ENCODE data around the gene COX14.
"Not testable (repeated sequence)": the region's sequence is repeated elsewhere in the genome, so short reads cannot be mapped to it uniquely, and the experiment has no call there.

COX14 gene

DNA sequence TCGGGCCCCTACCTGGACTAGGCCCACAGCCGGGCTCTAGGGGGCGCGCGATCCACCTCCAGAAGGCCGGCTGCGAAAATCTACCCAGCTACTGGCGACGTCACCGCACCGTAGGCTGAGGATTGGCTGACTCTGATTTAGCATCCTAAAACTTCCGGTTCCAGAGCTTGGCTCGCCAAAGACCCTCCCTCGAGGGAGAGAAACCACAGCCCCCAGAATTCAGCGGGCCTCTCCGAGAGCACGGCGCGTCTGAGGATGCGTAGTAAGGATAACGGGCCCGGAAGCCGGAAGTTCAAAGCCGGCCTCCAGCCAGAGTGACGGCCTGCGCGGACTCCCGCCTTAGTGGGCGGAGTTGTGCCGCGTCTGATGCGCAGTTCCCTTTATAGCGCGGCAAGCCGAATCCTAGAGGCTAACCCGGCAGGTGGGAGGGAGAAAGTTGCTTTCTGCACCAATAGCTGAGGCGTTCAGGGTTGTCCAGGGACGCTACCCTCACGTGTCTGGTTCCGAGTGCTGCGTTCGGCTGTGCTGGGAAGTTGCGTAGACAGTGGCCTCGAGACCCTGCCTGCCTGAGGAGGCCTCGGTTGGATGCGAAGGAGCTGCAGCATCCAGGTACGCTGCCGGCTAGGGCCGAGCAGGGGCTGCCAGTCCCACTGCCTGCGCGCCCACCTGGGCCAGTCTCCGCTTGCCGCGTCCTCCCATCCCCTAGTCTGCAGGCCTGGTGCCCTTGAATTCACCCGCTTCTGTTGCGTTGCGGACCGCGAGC lies at the start of gene COX14:
COX14 (plus strand) TSS at position 544 of the 763 bp plus-strand sequence. CDS start 7,808 bp downstream, outside the sequence.
- peak; percentile 100 for DNase-seq

DNA sequence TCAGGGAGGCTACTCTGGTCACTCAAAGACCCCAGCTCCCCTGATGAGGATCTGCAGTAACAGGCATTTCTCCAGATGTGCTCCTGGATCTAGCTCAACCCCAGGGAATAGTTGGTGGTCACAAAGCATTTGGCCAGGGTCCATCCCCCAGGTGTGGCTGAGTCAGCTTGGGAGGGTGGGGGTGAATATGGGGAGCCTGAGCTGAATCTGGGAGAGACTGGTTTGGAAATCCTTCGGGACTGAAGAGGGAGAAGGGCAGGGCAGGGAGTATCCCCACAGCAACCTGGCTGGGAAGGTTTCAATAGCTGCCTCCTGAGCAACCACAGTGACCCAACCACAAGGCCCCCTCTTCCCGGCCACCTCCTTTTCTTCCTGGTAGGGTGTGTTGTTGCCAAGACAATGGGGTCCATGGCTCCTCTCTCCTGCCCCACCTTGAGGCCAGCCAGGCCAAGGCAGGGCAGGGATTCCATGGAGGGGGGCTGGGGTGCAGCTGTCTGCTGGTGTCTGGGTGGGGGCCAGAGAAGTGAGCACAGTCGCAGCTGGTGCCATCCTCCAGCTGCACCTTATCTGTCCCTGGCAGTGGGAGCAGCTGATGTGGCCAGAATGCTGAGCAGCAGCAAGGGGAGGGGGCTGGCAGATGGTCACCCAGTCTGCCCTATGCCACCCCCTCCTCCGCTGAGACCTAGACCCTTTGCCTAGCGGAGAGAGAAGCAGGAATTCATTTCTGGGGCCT lies 49.1 kb upstream of the COX14 start:
- no peak for DNase-seq

DNA sequence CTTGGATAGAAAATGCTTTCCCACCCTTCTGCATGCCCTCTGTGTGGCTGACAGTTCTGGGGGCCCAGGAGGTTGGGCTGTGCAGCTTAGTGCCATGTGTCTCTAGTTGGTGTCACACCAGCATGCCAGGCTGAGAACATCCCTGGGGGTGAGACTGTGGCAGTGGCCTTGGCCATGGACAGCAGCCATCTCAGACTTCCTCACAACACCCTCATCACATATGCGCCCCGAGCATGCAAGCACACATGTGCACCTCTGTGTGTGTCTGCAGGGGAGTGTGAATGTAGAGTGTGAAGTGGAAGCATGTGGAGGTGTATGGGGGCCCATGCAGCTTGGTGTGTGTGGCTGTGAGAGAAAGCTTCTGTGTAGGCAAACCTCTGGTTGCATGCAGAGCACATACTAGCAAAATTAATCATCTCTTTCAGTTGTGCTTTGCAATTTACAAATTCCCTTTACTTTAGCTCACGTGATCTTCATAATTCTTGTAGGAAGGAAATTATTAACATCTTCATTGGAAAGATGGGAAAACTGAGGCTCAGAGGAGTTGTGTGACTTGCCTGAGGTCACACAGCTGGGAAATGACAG lies 46.2 kb upstream of the COX14 start:
- no peak for DNase-seq

DNA sequence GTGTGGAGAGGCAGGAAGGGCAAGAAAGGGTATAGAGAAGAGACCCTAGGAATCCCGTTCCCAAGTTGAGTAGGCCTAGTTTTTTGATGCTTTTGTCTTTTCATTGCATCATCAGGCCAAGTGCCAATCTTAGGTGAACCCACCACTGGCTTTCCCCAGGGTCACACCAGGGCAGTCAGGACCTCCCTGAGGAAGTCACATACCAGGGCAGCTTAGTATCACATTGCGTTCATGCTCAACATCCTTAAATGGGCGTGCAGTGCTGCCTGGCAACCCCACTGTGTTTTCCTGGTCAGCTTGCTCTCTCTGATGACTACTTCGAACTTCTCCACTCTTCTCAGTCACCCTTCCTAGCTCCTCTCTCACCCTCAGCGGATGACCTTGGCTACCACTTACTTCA lies 45.6 kb upstream of the COX14 start:
- no peak for DNase-seq

DNA sequence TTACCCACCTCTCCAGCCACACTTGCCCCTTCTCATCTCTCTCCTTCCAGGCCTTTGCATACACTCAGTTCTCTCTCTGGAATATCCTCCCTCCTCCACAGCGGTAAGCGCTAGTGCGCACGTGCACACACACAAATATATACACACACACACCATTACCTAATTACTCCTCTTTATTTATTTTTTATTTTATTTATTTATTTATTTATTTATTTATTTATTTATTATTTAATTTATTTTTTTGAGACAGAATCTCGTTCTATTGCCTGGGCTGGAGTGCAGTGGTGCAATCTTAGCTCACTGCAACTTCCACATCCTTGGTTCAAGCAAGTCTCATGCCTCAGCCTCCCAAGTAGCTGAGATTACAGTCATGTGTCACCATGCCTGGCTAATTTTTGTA lies 43.0 kb upstream of the COX14 start:
- DNase-seq, result no peak

DNA sequence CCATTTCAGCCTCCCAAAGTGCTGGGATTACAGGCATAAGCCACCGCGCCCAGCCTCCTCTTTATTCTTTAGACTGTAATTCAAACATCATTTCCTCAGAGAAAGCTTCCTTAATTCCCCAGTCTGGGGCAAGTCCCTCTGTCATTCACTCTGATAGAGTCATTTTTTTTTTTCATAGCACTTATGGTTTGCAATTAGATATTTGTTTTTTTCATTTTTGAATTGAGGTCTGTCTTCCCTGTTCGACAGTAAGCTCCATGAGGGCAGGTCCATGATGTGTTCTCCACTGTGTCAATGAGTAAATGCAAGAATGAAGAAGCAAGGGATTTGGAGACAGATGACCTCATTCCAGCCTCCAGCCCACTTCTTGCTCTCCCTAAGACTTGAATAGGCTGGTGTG lies 42.5 kb upstream of the COX14 start:
- no peak for DNase-seq

DNA sequence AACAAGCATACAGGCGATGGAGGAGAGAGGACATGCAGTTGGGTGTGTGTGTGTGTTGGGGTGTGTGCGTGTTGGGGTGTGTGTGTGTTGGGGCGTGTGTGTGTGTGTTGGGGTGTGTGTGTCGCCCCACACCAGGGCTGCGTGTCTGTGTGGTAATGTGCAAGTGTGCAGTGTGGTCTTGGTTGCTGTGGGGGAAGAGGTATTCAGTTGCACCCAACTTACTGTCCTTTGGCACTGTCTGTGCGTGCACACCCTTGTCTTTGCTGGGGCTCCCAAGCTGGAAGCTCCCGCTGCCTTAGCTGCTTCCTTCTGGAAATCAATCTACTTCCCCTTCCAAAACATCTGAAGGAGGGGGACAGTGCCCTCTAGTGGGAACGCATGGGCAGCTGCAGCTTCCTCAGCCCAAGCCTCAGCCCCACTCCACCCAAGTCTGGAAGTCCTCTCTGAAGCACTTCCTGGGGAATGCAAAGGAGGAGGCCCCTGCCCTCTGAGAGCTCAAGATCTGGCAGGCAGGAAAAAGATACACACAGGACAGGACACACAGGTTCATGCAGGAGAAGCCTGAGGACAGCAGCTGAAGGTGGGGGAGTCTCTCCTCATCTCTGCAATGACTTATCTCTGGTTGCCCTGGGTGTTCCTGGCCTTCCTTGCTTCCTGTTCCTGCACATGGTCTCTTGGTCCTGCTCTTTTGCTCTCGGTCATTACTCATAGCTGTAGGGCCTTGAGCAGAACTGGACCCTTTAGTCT lies 41.5 kb upstream of the COX14 start:
- DNase-seq, result peak; percentile 86

DNA sequence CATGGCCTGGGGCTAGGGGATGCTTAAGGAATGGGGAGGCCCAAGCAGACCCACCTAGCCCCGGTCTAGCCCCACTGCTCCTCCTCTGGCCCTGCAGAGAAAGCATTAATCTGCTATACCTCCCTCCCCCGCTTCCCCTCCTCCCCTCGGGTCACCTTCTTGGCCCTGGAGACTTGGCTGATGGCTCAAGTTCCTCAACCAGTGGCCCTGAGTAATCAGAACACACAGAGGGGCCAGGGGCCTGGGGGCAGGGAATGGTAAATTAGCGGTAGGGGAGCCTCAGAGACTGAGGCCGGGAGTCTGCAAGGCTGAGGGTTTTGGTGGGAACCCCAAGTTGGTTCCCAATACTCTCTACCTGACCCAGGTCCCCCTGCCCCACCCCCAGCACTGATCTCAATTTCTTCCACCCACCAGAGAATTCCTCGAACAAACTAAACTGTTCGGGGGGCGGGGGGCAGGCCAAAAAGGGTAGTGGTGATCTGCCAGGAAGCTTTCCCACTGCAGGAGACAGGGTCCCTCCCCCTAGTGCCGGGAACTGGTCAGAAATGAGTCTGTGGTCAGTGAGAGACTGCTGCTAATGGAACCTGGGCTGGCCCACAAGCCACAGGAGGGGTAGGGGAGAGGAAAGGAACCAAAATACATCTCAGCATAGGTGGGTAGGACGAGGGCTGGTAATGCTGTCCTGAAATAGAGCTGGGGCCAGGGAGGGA lies 39.7 kb upstream of the COX14 start:
- no peak for DNase-seq

DNA sequence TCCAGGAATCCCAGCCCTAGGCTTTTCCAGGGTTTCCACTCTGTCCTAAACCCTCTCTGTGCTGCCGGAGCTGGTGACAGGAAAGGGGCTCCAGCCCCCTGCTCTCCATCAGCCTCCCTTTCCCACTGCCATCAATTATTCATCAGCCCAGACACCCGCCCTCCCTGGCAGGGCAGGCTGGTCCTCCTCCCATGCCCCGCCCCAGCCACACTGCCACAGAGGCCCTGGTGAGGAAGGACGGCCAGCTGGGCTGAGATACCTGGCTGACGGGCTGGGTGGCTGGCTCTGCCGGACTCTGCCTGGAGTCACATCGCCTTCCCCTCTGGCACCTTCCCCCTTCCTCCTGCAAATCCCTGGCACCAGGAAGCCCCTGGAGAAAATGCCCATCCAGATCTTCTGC lies 38.8 kb upstream of the COX14 start:
- DNase-seq, result no peak

DNA sequence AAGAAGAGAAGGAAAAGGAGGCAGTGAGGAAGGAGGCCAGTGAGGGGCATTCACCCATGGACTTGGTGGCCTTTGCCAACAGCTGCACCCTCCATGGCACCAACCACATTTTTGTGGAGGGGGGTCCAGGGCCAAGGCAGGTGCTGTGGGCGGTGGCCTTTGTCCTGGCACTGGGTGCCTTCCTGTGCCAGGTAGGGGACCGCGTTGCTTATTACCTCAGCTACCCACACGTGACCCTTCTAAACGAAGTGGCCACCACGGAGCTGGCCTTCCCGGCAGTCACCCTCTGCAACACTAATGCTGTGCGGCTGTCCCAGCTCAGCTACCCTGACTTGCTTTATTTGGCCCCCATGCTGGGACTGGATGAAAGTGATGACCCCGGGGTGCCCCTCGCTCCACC lies 38.3 kb upstream of the COX14 start:
- DNase-seq, result no peak

DNA sequence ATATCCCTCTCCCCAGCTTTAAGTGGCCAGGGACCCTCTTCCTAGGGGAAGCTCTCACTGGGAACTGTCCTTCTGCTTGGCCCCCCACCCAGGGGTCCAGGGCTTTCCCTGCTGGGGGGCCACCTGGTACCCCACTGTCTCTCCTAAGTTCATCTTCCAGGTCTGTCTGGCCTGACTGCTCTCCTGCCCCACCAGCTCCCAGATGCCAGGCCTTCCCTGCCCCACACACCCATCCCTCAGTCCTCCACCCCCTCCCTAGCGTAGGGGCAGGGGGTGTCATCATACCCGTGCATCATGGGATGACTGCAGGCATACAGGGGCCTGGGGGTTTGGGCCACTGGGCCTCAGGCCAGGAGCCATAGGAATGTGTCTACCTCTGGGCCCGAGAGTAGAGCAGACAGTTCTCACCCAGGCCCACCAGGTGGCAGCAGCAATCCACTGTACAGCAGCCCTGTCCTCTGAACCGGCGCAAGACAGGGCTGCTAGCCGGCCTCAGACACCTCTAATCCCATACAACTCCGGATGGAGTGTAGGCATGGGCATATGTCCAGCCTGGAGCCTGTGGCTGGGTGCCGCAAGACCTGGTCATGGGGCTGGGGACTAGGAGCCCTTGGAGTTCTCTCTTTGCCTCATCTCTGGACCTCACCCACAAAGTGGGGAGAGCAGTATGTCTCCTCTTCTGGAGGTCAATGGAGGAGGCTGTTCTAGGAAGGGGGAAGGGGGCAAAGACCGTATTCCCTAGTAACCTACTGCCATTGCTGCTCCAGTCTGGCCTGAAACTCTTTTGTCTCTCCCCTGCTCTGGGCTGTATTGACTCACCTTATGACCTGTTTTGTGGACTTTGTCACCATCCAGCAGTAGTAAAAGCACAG lies 36.9 kb upstream of the COX14 start:
- peak; percentile 83 for DNase-seq

DNA sequence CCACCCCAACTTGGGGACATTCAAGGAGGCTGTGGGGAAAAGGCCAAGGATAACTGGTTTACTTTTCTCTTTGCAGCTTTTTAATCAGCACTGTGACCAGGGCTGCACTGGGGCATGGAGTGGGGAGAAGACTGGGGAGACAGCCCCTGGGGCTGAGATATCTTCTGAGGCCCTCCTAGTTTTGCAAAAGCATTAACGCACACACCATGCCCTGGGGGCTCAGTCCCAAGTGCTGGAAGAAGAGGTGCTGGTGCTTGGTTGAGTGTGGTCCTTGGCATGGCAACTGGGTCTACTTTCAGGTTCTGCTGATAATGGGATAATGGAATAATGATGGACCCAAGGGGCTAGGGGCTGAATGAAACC lies 36.2 kb upstream of the COX14 start:
- DNase-seq, result no peak

DNA sequence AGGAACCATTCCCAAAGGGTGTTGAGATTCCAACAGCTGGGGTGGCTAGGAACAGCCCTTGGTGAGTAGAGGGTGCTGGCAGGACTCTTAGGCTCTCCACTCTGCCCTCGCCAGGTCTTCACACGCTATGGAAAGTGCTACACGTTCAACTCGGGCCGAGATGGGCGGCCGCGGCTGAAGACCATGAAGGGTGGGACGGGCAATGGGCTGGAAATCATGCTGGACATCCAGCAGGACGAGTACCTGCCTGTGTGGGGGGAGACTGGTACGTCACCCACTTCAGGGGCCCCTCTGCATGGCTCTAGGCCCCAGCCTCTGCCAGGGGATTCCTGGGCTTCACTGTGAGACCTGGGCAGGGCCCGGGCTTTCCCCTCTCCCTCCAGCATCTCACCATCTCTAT lies 34.9 kb upstream of the COX14 start:
- no peak for DNase-seq

DNA sequence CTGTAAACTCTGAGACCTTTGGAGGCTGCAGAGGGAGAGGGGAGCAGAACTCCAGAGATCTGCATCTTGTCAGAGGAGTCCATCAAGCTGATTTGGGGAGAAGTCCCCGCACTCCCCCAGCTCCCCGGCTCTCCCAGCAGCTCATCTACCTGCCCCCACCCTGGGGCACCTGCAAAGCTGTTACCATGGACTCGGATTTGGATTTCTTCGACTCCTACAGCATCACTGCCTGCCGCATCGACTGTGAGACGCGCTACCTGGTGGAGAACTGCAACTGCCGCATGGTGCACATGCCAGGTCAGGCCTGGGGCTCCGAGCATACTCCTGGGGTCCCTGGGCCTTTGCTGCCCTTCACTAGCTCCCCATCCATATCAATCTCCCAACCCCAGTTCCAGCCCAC lies 33.8 kb upstream of the COX14 start:
- no peak for DNase-seq

DNA sequence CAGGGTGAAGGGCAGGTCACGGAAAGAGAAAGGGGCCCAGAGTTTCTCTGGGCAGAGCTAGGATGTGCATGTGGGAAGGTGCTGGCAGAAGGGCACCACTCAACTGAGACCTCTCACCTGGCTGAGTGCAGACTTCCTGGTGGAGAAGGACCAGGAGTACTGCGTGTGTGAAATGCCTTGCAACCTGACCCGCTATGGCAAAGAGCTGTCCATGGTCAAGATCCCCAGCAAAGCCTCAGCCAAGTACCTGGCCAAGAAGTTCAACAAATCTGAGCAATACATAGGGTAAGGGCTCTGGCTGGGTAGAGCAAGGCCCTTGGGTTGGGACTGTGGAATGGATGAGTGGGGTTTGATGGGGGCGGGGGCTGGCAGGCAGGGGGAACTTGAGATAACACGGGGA lies 32.3 kb upstream of the COX14 start:
- no peak for DNase-seq

DNA sequence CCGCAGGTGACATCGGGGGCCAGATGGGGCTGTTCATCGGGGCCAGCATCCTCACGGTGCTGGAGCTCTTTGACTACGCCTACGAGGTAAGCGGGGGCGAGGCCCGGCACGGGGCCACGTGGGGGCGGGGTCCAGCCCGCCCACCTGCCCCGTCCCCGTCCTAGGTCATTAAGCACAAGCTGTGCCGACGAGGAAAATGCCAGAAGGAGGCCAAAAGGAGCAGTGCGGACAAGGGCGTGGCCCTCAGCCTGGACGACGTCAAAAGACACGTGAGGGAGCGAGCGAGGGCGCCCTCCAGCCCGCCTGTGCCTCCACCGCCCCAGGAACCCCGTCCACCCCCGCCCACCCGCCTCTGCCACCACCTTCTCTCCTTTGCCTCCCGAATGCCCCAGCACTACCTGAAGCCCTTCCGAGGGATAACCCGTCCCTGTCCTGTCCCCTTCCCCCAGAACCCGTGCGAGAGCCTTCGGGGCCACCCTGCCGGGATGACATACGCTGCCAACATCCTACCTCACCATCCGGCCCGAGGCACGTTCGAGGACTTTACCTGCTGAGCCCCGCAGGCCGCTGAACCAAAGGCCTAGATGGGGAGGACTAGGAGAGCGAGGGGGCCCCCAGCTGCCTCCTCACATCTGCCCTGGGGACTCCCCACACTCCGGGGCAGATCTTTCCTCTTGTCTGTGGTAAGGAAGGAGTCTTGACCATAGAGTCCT lies 30.8 kb upstream of the COX14 start:
- DNase-seq, result no peak

DNA sequence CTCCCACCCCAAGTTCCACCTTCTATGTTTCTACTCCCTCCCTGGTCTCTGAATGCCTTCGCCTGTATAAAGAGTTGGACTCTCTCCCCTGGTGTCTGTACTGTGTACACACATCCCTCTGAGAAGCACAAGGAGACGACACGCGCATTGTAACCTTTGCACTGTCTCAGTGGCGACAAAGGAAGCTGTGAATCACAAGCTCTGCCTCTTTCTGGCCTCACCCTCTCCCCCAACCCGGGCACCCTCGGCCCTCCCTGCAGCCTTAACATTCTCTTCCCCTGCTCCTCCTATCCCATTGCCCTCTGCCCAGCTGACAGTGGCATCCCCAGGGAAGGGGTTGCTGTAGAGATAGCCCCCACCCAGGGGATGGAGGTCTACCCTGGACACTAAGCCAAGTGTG lies 29.4 kb upstream of the COX14 start:
- peak; percentile 24 for DNase-seq

DNA sequence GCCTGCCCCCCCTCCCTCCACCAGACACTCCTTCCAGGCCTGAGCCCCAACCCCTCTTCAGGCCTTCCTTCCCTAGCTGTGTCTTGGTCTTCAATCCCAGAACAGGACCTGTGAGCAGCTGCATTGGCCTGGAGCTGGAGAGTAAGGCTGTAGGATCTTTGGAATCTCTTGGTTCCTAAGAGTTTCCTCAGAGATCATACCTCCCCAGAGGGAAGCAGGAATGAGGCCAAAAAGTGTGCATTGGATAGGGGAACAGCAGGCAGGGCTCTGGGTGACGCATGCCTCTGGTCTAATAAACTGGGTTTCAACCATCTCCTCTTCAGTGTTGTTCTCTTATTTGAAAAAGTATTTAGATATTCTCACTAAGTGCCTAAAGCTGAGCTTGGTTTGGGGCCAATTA lies 28.7 kb upstream of the COX14 start:
- no peak for DNase-seq

DNA sequence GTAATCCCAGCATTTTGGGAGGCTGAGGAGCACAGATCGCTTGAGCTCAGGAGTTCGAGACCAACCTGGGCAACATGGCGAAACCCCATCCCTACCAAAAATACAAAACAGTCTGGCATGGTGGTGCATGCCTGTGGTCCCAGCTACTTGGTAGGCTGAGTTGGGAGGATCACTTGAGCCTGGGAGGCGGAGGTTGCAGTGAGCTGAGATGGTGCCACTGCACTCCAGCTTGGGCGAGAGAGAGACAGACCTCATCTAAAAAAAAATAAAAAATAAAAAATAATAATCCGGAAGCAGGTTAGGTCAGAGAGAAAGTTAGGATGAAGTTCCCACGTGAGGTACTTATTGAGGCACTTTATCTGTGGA lies 27.6 kb upstream of the COX14 start:
- DNase-seq, result not testable (repeated sequence)

DNA sequence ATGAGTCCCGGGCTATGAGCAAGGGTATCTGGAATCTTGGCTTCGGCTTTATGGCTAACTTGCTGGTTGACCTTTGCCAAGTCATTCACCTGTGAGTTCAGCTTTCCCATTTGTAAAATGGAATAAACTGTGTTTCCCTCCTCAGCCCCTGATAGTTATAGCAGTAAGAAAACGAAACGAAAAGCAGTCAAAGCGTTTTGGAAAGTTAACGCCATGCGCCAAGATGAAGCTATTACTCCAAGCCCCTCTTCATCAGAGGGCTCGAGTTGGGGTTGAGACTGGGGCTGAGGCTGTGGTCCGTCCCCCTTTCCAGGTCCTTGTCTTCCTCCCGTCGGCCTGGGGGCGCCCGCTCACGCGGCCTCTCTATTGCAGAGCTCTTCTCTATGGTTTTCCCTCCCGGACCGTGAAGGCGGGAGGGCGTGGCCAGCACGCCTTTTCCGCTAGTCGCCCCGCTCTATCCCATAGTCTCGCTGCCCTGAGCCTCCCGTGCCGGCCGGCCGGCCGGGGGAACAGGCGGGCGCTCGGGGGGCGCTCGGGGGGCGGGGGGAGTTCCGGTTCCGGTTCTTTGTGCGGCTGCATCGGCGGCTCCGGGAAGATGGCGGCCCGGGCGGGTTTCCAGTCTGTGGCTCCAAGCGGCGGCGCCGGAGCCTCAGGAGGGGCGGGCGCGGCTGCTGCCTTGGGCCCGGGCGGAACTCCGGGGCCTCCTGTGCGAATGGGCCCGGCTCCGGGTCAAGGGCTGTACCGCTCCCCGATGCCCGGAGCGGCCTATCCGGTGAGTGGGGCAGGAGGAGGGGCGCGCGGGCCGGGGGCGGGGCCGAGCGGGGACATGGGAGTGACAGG lies 27.0 kb upstream of the COX14 start, which contains the start of gene SMARCD1:
SMARCD1 (plus strand) TSS at position 568 of the 840 bp plus-strand sequence; CDS start at position 596, 28 bp downstream.
- peak; percentile 99 for DNase-seq
